Activated CD4-positive, alpha-beta T cell treated with anti-CD3 and anti-CD28 coated beads, Interleukin-2, amount 50 U/mL, for 1 hour (primary cell): ENCODE measurements around the gene MARCHF3.
"Not testable (repeated sequence)": the region's sequence is repeated elsewhere in the genome, so short reads cannot be mapped to it uniquely, and the experiment has no call there.

Source experiments
- DNase-seq: peaks from one replicate; pipeline ENCODE4 v3.0.0-alpha.2; 2020

The MARCHF3 gene

GRCh38 chr5:127011153-127011552 is 19.2 kb downstream of the MARCHF3 start:
- DNase-seq: no peak

- no peak for DNase-seq
Observed at GRCh38 chr5:127010362-127010761, 20.0 kb downstream of the MARCHF3 start.

GRCh38 chr5:127009784-127010183 is 20.6 kb downstream of the MARCHF3 start:
- DNase-seq: no peak

GRCh38 chr5:127008300-127008975 is 21.9 kb downstream of the MARCHF3 start:
- no peak for DNase-seq

GRCh38 chr5:127007522-127007921 is 22.8 kb downstream of the MARCHF3 start:
- no peak for DNase-seq

- no peak for DNase-seq
Observed at GRCh38 chr5:127006744-127007143, 23.6 kb downstream of the MARCHF3 start.

GRCh38 chr5:127005282-127005681 is 25.1 kb downstream of the MARCHF3 start:
- not testable (repeated sequence) for DNase-seq

GRCh38 chr5:127004721-127005120 is 25.6 kb downstream of the MARCHF3 start:
- DNase-seq: no peak

GRCh38 chr5:127003798-127004495 is 26.4 kb downstream of the MARCHF3 start:
- DNase-seq: no peak

- DNase-seq: no peak
Observed at GRCh38 chr5:127002390-127002789, 28.0 kb downstream of the MARCHF3 start.

GRCh38 chr5:127001621-127002296 is 28.6 kb downstream of the MARCHF3 start:
- no peak for DNase-seq

GRCh38 chr5:126998895-126999570 is 31.3 kb downstream of the MARCHF3 start:
- DNase-seq: no peak

- DNase-seq: no peak
Observed at GRCh38 chr5:126998201-126998631, 32.1 kb downstream of the MARCHF3 start.

GRCh38 chr5:126995689-126996088 is 34.7 kb downstream of the MARCHF3 start:
- DNase-seq: no peak

- no peak for DNase-seq
Observed at GRCh38 chr5:126995039-126995438, 35.3 kb downstream of the MARCHF3 start.

GRCh38 chr5:126994485-126994884 is 35.9 kb downstream of the MARCHF3 start:
- no peak for DNase-seq

GRCh38 chr5:126988021-126988569 is 42.3 kb downstream of the MARCHF3 start:
- DNase-seq: no peak

- DNase-seq: no peak
Observed at GRCh38 chr5:126987271-126987899, 43.0 kb downstream of the MARCHF3 start.

GRCh38 chr5:126984632-126985031 is 45.7 kb downstream of the MARCHF3 start:
- DNase-seq: no peak

GRCh38 chr5:126983874-126984266 is 46.5 kb downstream of the MARCHF3 start:
- no peak for DNase-seq

GRCh38 chr5:126982926-126983873 is 47.2 kb downstream of the MARCHF3 start:
- DNase-seq: no peak
